B cell (primary cell): ENCODE measurements around the gene GLIS1. TPM values are rescaled to one million over a fixed set of nuclear protein-coding genes. Genes with fewer than 3 reads are reported as not detected.

Experiments
- ATAC-seq: fragments of 200-7000 bp; cut with Tn5 transposase; one replicate; pipeline ENCODE4 v1.10.0; 2021; ENCODE audit warnings: low read depth, mild to moderate bottlenecking, moderate number of reproducible peaks, moderate library complexity
- CTCF ChIA-PET: fragments of 350-600 bp; sonication (Branson Sonifier 250); formaldehyde crosslinking; loops from one replicate; lab custom pipeline; 2021; ENCODE audit warnings: antibody characterized with exemption, inconsistent platforms; lab: Charles Lee
- POLR2A ChIA-PET: fragments of 350-600 bp; sonication (Branson Sonifier 250); formaldehyde crosslinking; loops from one replicate; lab custom pipeline; 2021; ENCODE audit warnings: antibody characterized with exemption; lab: Charles Lee
- DNase-seq: peaks from one replicate; pipeline ENCODE4 v3.0.0; 2013
- H2AFZ ChIP-seq: 2 replicates; pipeline ENCODE4 v1.6.1; 2012; ENCODE audit warnings: mild to moderate bottlenecking, low read depth, low read length; ENCODE audit not compliant: insufficient read depth, poor library complexity, severe bottlenecking
- H3K27ac ChIP-seq, 2 donors: 1 replicate in 1 of 2; 2 replicates in 1 of 2; pipeline ENCODE4 v1.5.1; 2012 to 2013; ENCODE audit warnings: low read length in 2 of 2, mild to moderate bottlenecking in 2 of 2, moderate library complexity in 1 of 2
- H3K27me3 ChIP-seq, 4 experiments: fragments of 200-600 bp in 1 of 4; sonication (generic) in 1 of 4; replicated peaks in 1 of 4; 1 replicate in 2 of 4; 2 replicates in 2 of 4; pipeline versions ENCODE4 v1.6.1 to v1.7.0; 2013 to 2016; ENCODE audit warnings: low read length in 3 of 4, mild to moderate bottlenecking in 2 of 4, mixed read lengths in 1 of 4, moderate library complexity in 1 of 4; ENCODE audit not compliant: insufficient read depth in 4 of 4, control insufficient read depth in 3 of 4; ENCODE audit errors: control extremely low read depth in 1 of 4
- H3K36me3 ChIP-seq, 2 experiments: replicated peaks in 1 of 2; 1 replicate in 1 of 2; 2 replicates in 1 of 2; pipeline versions ENCODE4 v1.6.1 to v1.7.1; 2013; ENCODE audit warnings: low read length in 1 of 2; ENCODE audit not compliant: insufficient read depth in 2 of 2, control insufficient read depth in 1 of 2; ENCODE audit errors: control extremely low read depth in 1 of 2, extremely low read depth in 1 of 2
- H3K4me1 ChIP-seq, 2 donors: fragments of 200-600 bp in 1 of 2; sonication (generic) in 1 of 2; 1 replicate in 1 of 2; 2 replicates in 1 of 2; pipeline versions ENCODE4 v1.5.1 to v1.6.1; 2013 to 2017; ENCODE audit warnings: low read length in 2 of 2; ENCODE audit not compliant: control insufficient read depth in 2 of 2, insufficient read depth in 2 of 2
- H3K4me2 ChIP-seq: replicated peaks from 2 replicates; pipeline ENCODE3; 2012; ENCODE audit warnings: mild to moderate bottlenecking, low read depth, low read length; ENCODE audit not compliant: poor library complexity, severe bottlenecking
- H3K4me3 ChIP-seq, 5 experiments: fragments of 200-600 bp in 1 of 5; sonication (generic) in 1 of 5; 1 replicate in 3 of 5; 2 replicates in 2 of 5; pipeline versions ENCODE4 v1.5.1 to v1.7.0; 2011 to 2016; ENCODE audit warnings: low read length in 4 of 5, mild to moderate bottlenecking in 4 of 5, low read depth in 2 of 5, control low read depth in 1 of 5, moderate library complexity in 1 of 5; ENCODE audit not compliant: insufficient read depth in 1 of 5; ENCODE audit errors: control extremely low read depth in 1 of 5, extremely low read depth in 1 of 5
- H3K79me2 ChIP-seq: fragments of 200-600 bp; sonication (generic); one replicate; pipeline ENCODE4 v1.6.0; 2016; ENCODE audit warnings: low read length; ENCODE audit not compliant: control insufficient read depth, insufficient read depth
- H3K9ac ChIP-seq: fragments of 200-600 bp; sonication (generic); 2 replicates; pipeline ENCODE4 v1.6.1; 2017; ENCODE audit warnings: mild to moderate bottlenecking, low read length, moderate library complexity
- H3K9me3 ChIP-seq, 3 donors: one replicate each; pipeline versions ENCODE4 v1.6.1 to v1.7.1; 2013; ENCODE audit warnings: low read length in 2 of 3; ENCODE audit not compliant: control insufficient read depth in 2 of 3, insufficient read depth in 1 of 3; ENCODE audit errors: control extremely low read depth in 1 of 3
- H4K20me1 ChIP-seq: 2 replicates; pipeline ENCODE4 v1.6.0; 2012; ENCODE audit warnings: mild to moderate bottlenecking, low read length; ENCODE audit not compliant: insufficient read depth, control insufficient read depth, poor library complexity, severe bottlenecking
- H3K27ac Mint-ChIP-seq: one replicate; pipeline ENCODE4 v1.8.0; 2021; ENCODE audit warnings: mixed read lengths
- H3K27me3 Mint-ChIP-seq: one replicate; pipeline ENCODE4 v1.8.0; 2021; ENCODE audit warnings: mixed read lengths
- H3K4me1 Mint-ChIP-seq: one replicate; pipeline ENCODE4 v1.8.0; 2021; ENCODE audit warnings: mixed read lengths
- H3K4me3 Mint-ChIP-seq: one replicate; pipeline ENCODE4 v1.8.0; 2021; ENCODE audit warnings: mixed read lengths
- H3K9me3 Mint-ChIP-seq: one replicate; pipeline ENCODE4 v1.8.0; 2022; ENCODE audit warnings: mixed read lengths; ENCODE audit not compliant: insufficient read depth
- CTCF ChIP-seq: fragments of 200-600 bp; IDR thresholded peaks from one replicate; pipeline ENCODE4 v1.8.0; 2022; ENCODE audit warnings: antibody characterized with exemption, mild to moderate bottlenecking
- EZH2 ChIP-seq: IDR thresholded peaks from 2 replicates; pipeline ENCODE4 v1.6.1; 2012; ENCODE audit warnings: borderline replicate concordance, low read depth, mild to moderate bottlenecking, moderate library complexity, low read length; ENCODE audit not compliant: insufficient read depth, poor library complexity, severe bottlenecking
- WGBS: methylation state at CpG from one replicate; pipeline ENCODE4 v1.1.5; 2013; ENCODE audit warnings: missing lambda C conversion rate; ENCODE audit not compliant: insufficient coverage; 5-methylcytosine and 5-hydroxymethylcytosine counted together
- intact Hi-C: fragments of 100-400 bp; cut with micrococcal nuclease; formaldehyde crosslinking; loops from one replicate; pipeline ENCODE4 v1.10.0; 2022
- polyA plus RNA-seq: library from polyadenylated mRNA; depleted of rRNA; stranded (reverse); fragments of >200 nt; gene quantifications from 2 replicates; pipeline ENCODE4 v1.2.3, GENCODE V29; 2012
- total RNA-seq, 2 donors: library from RNA; stranded (reverse); fragments of 120-200 nt in 1 of 2; gene quantifications; 1 replicate in 1 of 2; 2 replicates in 1 of 2; pipeline versions ENCODE4 v1.2.3 to v1.2.4, GENCODE V29; 2013 to 2022

Gene GLIS1
- total and polyA plus RNA-seq, 2 donors (not counting 1 experiment from before 2014, with no cell fraction given) = not detected

DNA sequence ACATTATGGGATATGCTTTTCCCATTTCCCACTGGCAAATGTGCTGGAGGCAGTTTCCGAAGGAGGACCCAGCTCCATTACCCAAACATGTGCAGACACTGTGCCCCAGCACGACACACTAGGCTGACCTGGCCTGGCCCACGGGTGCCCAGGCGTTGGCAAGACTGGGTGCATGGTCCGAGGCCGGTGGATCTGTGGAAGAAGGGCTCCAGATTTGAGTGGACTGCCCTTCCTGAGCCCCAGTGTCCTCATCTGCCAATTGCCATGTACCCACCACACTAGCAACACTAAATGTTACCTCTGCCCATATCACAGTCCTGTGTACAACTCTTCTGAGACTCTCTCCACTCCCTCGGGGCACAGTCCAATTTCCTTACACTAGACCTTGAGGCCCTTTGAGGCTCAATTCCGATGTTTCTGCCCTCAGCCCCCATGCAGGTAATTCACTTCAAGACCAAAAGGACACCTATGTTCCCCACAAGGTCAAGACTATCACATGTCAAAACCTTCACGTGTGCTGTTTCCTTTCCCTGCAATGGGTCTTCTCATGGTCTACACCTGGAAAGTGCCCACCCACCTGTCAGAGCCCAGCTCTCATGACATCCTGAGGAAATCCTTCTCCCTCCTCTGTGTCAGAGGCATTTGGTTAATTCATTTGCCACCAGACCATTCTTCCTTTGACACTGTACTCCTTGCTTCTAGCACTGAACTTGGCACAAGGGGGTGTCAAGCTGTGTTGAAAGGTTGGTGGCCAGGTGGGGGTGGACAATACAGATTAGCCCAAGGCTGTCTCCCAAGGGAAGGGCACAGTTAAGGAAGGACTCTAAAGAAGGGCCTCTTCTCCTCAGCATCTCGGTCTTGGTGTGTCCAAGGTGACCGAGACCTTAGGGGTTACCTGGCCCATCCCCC is 154.8 kb downstream of the GLIS1 start:
- intact Hi-C loops = no loop called here
- Histone ChIP-seq H2AFZ (no peak overlapping the region), H4K20me1 (no peaks in the 10 kb centered on the region), H3K36me3 (no peaks in the 10 kb centered on the region), H3K79me2 (no peaks in the 10 kb centered on the region), H3K9ac (no peak overlapping the region), H3K9me3 (no peaks in the 10 kb centered on the region), H3K4me3 (no peak overlapping the region), H3K4me1 (no peaks in the 10 kb centered on the region), H3K4me2 (no peak overlapping the region), H3K27me3 (no peaks in the 10 kb centered on the region), H3K27ac (no peak overlapping the region)
- no peaks in the 10 kb centered on the region for H3K9me3 Mint-ChIP-seq
- no peak overlapping the region for H3K4me3 Mint-ChIP-seq
- TF ChIP-seq CTCF (no peak), EZH2 (no peak)
- H3K27ac Mint-ChIP-seq = no peak overlapping the region
- ChIA-PET POLR2A (no interaction called here), CTCF (no interaction called here)
- ATAC-seq (no peak), DNase-seq (no peak)
- 90% methylated on average over 10 of the region's 11 CpGs for WGBS
- peaks cover 6% of the 10 kb centered on the region for H3K27me3 Mint-ChIP-seq
- no peaks in the 10 kb centered on the region for H3K4me1 Mint-ChIP-seq
